DND-41 (cell line): ENCODE results near the gene AKIRIN2.
"Not testable (repeated sequence)": the region's sequence is repeated elsewhere in the genome, so short reads cannot be mapped to it uniquely, and the experiment has no call there.

Source experiments
- ATAC-seq: fragments of 200-7000 bp; cut with Tn5 transposase; 3 replicates; pipeline ENCODE4 v1.9.1; 2021; ENCODE audit warnings: low read depth; ENCODE audit not compliant: insufficient read depth
- DNase-seq: peaks from one replicate; pipeline ENCODE4 v3.0.0-alpha.2; 2020
- H2AFZ ChIP-seq: 2 replicates; pipeline ENCODE4 v1.6.0; 2012; ENCODE audit warnings: low read depth, low read length
- H3K27ac ChIP-seq: 2 replicates; pipeline ENCODE4 v1.5.1; 2012; ENCODE audit warnings: low read length, inconsistent platforms
- H3K27me3 ChIP-seq: fragments of 200-600 bp; sonication (generic); 2 replicates; pipeline ENCODE4 v1.6.0; 2012; ENCODE audit warnings: low read length, mild to moderate bottlenecking, inconsistent platforms; ENCODE audit not compliant: insufficient read depth, poor library complexity
- H3K36me3 ChIP-seq: 2 replicates; pipeline ENCODE4 v1.5.1; 2012; ENCODE audit warnings: low read length, inconsistent platforms; ENCODE audit not compliant: insufficient read depth
- H3K4me1 ChIP-seq: 2 replicates; pipeline ENCODE4 v1.5.1; 2012; ENCODE audit warnings: mild to moderate bottlenecking, low read length; ENCODE audit not compliant: insufficient read depth
- H3K4me2 ChIP-seq: 2 replicates; pipeline ENCODE4 v1.6.0; 2012; ENCODE audit warnings: mild to moderate bottlenecking, moderate library complexity, low read length, inconsistent platforms; ENCODE audit not compliant: insufficient read depth
- H3K4me3 ChIP-seq, 2 experiments: fragments of 200-600 bp in 1 of 2; shearing (Covaris generic) in 1 of 2; 2 replicates each; pipeline ENCODE4 v1.5.1; 2012 to 2016; ENCODE audit warnings: inconsistent platforms in 2 of 2, low read length in 2 of 2, mild to moderate bottlenecking in 2 of 2, low read depth in 1 of 2, moderate library complexity in 1 of 2
- H3K79me2 ChIP-seq: 2 replicates; pipeline ENCODE4 v1.6.0; 2012; ENCODE audit warnings: low read length, inconsistent platforms; ENCODE audit not compliant: insufficient read depth
- H3K9ac ChIP-seq: 2 replicates; pipeline ENCODE4 v1.6.0; 2012; ENCODE audit warnings: low read depth, mild to moderate bottlenecking, inconsistent platforms, low read length, moderate library complexity
- H3K9me3 ChIP-seq: 2 replicates; pipeline ENCODE4 v1.5.1; 2012; ENCODE audit warnings: low read length, moderate library complexity, mild to moderate bottlenecking, inconsistent platforms; ENCODE audit not compliant: insufficient read depth, severe bottlenecking
- H4K20me1 ChIP-seq: 2 replicates; pipeline ENCODE4 v1.6.0; 2012; ENCODE audit warnings: low read length; ENCODE audit not compliant: insufficient read depth
- CTCF ChIP-seq: IDR thresholded peaks from 2 replicates; pipeline ENCODE4 v1.5.1; 2012; ENCODE audit warnings: borderline replicate concordance, low read length, moderate library complexity, mild to moderate bottlenecking; ENCODE audit not compliant: poor library complexity, severe bottlenecking; ENCODE audit errors: extremely low read depth
- EZH2 ChIP-seq: IDR thresholded peaks from 3 replicates; pipeline ENCODE4 v1.6.1; 2012; ENCODE audit warnings: borderline replicate concordance, low read depth, mild to moderate bottlenecking, moderate library complexity, low read length, inconsistent platforms; ENCODE audit not compliant: severe bottlenecking

The AKIRIN2 gene

GRCh38 chr6:87714093-87714842 is 12.2 kb upstream of the AKIRIN2 start:
- Histone ChIP-seq H3K4me3 (no peak overlapping the region), H3K36me3 (no peaks in the 10 kb centered on the region), H3K9me3 (no peaks in the 10 kb centered on the region), H3K79me2 (no peaks in the 10 kb centered on the region), H3K4me2 (no peak overlapping the region), H4K20me1 (no peaks in the 10 kb centered on the region), H3K27me3 (no peaks in the 10 kb centered on the region), H3K27ac (no peak overlapping the region), H3K9ac (no peak overlapping the region), H3K4me1 (no peaks in the 10 kb centered on the region), H2AFZ (no peak overlapping the region; the same call in 1 of the 2 replicates)
- TF ChIP-seq EZH2 (no peak), CTCF (no peak)
- ATAC-seq (peak; percentile 66), DNase-seq (no peak)

GRCh38 chr6:87712713-87713112 is 10.7 kb upstream of the AKIRIN2 start:
- H3K79me2 ChIP-seq, H3K27ac ChIP-seq, ATAC-seq, H3K9ac ChIP-seq, H3K4me3 ChIP-seq, DNase-seq, H4K20me1 ChIP-seq, H3K36me3 ChIP-seq, H3K4me2 ChIP-seq, H3K27me3 ChIP-seq, H3K9me3 ChIP-seq, H2AFZ ChIP-seq, H3K4me1 ChIP-seq: not testable (repeated sequence)

GRCh38 chr6:87710090-87710489 is 8.1 kb upstream of the AKIRIN2 start:
- peak; percentile 35; the same call in 1 of the 3 replicates for ATAC-seq
- H3K4me2 ChIP-seq = no peak overlapping the region
- no peak for DNase-seq

DNA sequence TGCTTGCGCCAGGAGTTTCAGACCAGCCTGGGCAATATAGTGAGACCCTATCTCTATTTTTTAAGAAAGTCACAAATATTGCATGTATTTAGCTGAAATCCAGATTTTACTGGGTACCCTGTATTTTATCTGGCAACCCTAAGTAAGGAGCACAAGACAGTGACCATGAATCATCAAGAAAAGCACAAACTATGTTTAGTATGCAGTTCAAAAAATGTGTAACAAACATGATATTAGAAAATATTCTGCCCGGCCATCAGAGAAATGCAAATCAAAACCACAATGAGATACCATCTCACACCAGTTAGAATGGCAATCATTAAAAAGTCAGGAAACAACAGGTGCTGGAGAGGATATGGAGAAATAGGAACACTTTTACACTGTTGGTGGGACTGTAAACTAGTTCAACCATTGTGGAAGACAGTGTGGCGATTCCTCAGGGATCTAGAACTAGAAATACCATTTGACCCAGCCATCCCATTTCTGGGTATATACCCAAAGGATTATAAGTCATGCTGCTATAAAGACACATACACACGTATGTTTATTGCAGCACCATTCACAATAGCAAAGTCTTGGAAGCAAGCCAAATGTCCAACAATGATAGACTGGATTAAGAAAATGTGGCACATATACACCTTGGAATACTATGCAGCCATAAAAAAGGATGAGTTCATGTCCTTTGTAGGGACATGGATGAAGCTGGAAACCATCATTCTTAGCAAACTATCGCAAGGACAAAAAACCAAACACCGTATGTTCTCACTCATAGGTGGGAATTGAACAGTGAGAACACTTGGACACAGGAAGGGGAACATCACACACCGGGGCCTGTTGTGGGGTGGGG is 6.8 kb upstream of the AKIRIN2 start:
- ATAC-seq, H3K9ac ChIP-seq, H3K4me3 ChIP-seq, H3K79me2 ChIP-seq, H2AFZ ChIP-seq, H3K36me3 ChIP-seq, H3K4me1 ChIP-seq, H3K27me3 ChIP-seq, H3K9me3 ChIP-seq, H3K4me2 ChIP-seq, H4K20me1 ChIP-seq, H3K27ac ChIP-seq, DNase-seq: not testable (repeated sequence)

More at GRCh38 chr6:87710090-87710489, 8.1 kb upstream of the AKIRIN2 start:
- H3K36me3 ChIP-seq = no peaks in the 10 kb centered on the region
- H3K79me2 ChIP-seq = no peaks in the 10 kb centered on the region
- H3K27ac ChIP-seq = no peak overlapping the region
- no peaks in the 10 kb centered on the region for H3K4me1 ChIP-seq
- H2AFZ ChIP-seq = no peak overlapping the region
- H3K4me3 ChIP-seq = no peak overlapping the region
- no peaks in the 10 kb centered on the region for H3K9me3 ChIP-seq
- no peak overlapping the region for H3K9ac ChIP-seq
- no peaks in the 10 kb centered on the region for H3K27me3 ChIP-seq
- TF ChIP-seq CTCF = no peak
- TF ChIP-seq EZH2 = no peak
- H4K20me1 ChIP-seq = no peaks in the 10 kb centered on the region
